HG03108 (cell line): ENCODE measurements around the gene ZNF814.
"Not testable (repeated sequence)": the region's sequence is repeated elsewhere in the genome, so short reads cannot be mapped to it uniquely, and the experiment has no call there.

ENCODE experiments used
- ATAC-seq: cut with Tn5 transposase; IDR thresholded peaks from one replicate; pipeline ENCODE4 v1.9.1; 2021; ENCODE audit warnings: moderate library complexity; ENCODE audit not compliant: unreplicated experiment

The ZNF814 gene

DNA sequence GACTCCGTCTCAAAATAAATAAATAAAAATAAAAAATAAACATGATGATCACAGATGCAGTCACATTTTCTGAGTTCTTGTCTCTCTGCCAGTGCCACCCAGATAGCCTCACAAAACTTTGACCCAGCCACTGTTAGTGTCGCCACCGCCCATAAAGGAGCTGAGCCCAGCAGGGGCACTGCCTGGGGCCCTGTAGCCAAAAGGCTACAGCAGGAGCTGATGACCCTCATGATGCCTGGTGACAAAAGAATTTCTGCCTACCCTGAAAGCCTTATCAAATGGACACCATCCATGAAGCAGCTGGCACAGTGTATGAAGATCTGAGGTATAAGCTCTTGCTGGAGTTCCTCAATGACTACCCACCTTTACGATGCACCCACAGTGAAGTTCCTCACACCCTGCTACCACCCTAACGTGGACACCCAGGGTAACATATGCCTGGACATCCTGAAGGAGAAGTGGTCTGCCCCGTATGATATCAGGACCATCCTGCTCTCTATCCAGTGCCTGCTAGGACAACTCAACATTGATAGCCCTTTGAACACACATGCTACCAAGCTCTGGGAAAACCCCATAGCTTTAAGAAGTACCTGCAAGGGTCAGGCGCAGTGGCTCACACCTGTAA lies 20.9 kb downstream of the ZNF814 start:
- no peak for ATAC-seq

GRCh38 chr19:57862351-57862750 lies 26.5 kb downstream of the ZNF814 start:
- ATAC-seq = not testable (repeated sequence)

- ATAC-seq = not testable (repeated sequence)
These were observed 34.7 kb downstream of the ZNF814 start for GRCh38 chr19:57854117-57854516.

DNA sequence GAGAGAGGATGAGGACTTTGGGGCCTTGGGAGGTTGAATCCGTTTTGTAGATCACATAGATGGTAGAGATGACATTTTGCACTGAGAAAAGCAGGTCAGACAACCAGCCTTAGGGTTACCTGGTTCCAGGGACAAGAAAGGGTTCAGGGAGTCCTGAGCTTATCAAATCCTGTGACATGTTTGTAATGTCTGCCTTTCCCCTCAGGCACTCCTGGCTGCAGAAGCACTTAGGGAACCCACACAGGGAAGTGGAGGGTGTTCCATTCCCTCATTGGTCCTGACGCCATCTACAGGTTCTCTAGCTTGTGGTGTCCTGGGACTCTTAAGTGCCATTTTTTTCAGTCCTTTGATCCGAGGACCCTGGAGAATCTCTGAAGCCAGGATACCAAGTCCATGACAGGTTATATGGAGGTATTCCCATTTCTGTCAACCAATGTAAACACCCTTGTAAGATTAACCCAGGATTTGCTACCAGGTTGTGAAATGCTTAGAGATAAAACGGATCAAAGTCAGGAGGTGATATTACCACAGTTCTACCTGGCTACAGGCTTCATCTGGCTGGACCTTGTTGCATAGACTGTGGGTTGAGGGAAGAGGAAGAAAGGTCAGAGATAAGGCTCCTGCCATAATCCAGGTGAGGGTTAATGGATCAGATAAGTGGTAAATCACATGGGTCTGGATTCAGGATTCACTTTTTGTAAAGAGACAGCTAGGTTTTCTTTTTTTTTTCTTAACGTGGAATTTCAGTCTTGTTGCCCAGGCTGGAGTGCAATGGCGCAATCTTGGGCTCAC lies 36.8 kb downstream of the ZNF814 start:
- ATAC-seq = not testable (repeated sequence)

DNA sequence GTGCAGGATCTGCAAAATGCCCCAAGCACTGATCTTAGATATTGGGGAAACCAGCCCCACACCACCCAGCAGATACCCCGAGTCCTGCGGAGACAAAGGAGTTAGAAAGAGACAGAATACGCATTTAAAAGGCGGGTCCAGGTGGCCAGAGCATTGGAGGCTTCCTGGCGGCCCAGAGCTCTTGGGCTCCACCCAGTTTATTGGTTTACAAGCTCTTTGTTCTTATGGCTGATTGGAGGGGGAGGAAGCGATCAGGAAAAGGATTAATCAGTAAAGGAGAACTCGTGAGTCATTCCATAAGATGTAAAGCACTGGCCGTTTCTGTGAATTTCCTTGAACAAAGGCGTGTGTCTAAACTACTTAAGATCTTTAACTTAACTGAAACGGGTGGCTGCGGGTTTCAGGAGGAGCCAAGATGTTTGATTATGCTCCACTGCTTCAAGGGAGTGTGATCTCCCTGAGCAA lies 38.3 kb downstream of the ZNF814 start:
- ATAC-seq = no peak

- ATAC-seq = peak; percentile 97
These were observed 39.0 kb downstream of the ZNF814 start, which contains the start of gene ZNF587 for GRCh38 chr19:57849666-57850473. ZNF587 (plus strand) TSS chr19:57849859; CDS start chr19:57850039, 180 bp downstream.

- peak; percentile 24 for ATAC-seq
These were observed 39.6 kb downstream of the ZNF814 start for GRCh38 chr19:57849162-57849665.

DNA sequence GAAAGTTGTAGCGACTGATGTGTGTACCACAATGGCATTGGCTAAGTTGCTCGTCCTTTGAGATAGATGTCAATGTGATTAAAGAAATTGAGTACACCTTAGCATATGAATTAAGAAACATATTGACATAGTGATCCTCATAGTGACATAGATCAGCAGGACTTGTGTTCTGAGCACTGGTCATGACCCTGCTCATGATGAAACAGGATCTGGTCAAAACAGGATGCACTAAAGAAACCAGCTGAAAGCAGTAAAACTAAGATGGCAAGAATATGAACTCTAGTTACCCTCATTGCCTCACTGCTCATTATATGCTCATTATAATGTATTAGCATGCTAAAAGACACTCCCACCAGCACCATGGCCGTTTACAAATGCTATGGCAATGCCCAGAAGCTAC lies 41.7 kb downstream of the ZNF814 start:
- ATAC-seq = not testable (repeated sequence)

DNA sequence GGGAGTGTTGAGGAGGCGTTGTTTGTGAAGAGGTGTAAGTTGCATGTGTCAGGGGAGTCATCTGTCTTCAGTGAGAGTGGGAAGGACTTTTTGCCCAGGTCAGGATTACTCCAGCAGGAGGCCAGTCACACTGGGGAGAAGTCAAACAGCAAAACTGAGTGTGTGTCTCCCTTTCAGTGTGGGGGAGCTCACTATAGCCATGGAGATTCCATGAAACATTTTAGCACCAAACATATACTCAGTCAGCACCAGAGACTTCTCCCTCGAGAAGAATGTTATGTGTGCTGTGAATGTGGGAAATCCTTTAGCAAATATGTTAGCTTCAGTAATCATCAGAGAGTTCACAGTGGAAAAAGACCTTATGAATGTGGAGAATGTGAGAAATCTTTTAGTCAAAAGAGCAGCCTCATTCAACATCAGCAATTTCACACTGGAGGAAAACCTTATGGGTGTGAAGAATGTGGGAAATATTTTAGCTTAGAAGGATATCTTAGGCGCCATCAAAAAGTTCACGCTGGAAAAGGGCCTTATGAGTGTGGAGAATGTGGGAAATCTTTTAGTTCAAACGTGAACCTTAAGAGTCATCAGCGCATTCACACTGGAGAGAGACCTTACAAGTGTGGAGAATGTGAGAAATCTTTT lies 47.6 kb downstream of the ZNF814 start:
- ATAC-seq = no peak

GRCh38 chr19:57838622-57839191 lies 50.1 kb downstream of the ZNF814 start:
- not testable (repeated sequence) for ATAC-seq

GRCh38 chr19:57836991-57837390 lies 51.8 kb downstream of the ZNF814 start:
- not testable (repeated sequence) for ATAC-seq

DNA sequence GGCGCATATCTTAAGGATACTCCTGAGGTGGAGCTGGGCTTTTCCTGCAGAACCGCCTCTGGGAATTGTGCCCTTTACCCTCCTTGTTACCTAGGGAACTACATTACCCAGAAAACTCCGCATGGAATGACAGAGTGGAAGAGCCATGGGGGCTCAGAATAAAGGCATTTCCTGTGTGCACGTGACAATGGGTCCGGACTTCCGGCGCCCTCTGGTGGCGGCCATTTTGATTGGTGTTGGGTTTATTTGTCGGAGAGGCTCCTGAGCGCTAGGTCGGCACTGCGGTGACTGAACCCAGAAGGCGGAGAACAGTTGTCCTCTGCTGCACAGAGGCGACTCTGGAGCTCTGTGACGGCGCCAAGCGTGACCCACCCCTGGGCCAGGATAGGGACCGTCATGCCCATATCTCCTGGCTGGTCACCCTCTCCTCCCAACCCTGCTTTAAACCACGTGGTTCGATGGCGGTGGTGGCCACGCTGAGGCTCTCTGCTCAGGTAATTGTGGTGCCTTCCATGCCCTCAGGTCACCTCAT lies 58.7 kb downstream of the ZNF814 start, which contains the start of gene ZNF587B:
TSS of gene ZNF587B (plus strand) at position 229 of the 532 bp plus-strand sequence. CDS start at position 459, 230 bp downstream.
- ATAC-seq = no peak

- no peak for ATAC-seq
These were observed 59.5 kb downstream of the ZNF814 start for GRCh38 chr19:57829316-57829715.

- no peak for ATAC-seq
These were observed 63.3 kb downstream of the ZNF814 start for GRCh38 chr19:57825511-57825910.

GRCh38 chr19:57823608-57824007 lies 65.2 kb downstream of the ZNF814 start:
- not testable (repeated sequence) for ATAC-seq

GRCh38 chr19:57823155-57823554 lies 65.7 kb downstream of the ZNF814 start:
- not testable (repeated sequence) for ATAC-seq

DNA sequence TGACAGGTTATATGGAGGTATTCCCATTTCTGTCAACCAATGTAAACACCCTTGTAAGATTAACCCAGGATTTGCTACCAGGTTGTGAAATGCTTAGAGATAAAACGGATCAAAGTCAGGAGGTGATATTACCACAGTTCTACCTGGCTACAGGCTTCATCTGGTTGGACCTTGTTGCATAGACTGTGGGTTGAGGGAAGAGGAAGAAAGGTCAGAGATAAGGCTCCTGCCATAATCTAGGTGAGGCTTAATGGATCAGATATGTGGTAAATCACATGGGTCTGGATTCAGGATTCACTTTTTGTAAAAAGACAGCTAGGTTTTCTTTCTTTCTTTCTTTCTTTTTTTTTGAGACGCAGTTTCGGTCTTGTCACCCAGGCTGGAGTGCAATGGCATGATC lies 67.3 kb downstream of the ZNF814 start:
- not testable (repeated sequence) for ATAC-seq

DNA sequence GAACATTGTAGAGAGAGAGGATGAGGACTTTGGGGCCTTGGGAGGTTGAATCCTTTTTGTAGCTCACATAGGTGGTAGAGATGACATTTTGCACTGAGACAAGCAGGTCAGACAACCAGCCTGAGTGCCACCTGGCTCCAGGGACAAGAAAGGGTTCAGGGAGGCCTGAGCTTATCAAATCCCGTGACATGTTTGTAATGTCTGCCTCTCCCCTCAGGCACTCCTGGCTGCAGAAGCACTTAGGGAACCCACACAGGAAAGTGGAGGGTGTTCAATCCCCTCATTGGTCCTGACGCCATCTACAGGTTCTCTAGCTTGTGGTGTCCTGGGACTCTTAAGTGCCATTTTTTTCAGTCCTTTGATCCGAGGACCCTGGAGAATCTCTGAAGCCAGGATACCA lies 67.7 kb downstream of the ZNF814 start:
- ATAC-seq = not testable (repeated sequence)

DNA sequence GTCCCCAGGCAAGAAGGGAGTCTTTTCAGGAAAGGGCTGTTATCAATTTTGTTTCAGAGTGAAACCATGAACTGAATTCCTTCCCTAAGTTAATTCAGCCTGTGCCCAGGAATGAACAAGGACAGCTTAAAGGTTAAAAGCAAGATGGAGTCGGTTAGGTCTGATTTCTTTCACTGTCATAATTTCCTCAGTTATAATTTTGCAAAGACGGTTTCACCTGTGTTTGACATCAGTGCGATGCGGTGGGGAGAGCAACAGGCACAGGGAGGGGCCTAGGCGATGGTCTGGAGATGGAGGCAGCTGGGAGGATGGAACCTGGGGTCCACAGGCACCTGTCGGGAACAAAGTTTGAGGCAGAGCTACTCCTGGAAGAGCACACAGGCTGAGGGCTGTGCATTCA lies 68.2 kb downstream of the ZNF814 start:
- ATAC-seq = no peak
